ENCODE measurements around the gene SCN11A. TPM values are rescaled to one million over a fixed set of nuclear protein-coding genes. Genes with fewer than 3 reads are reported as not detected.

SCN11A gene
- total and polyA plus RNA-seq, 9 of the 15 experiments (the other 6 are each of a cell fraction or from before 2014, with no cell fraction given): 0.01 to 0.05 (median 0.04) TPM; not detected in 6

GRCh38 chr3:39051649-39052561 lies at the start of gene SCN11A, which contains the start of gene WDR48 (continued):
- TF ChIP-seq LARP7 (IDR thresholded peaks at IDR 0.05) (no peak), CBX2 (IDR thresholded peaks at IDR 0.05; ENCODE audit: insufficient read depth, low read length, poor library complexity, severe bottlenecking) (no peak), ZNF512 (tag; IDR thresholded peaks at IDR 0.05) (no peak), COPS2 (conservative IDR thresholded peaks at IDR 0.05) (no peak), KLF10 (CRISPR knock-in tag; IDR thresholded peaks at IDR 0.05) (0 out of 2 replicates have a peak, but pooled peaks have one; percentile 25), TFAP4 (CRISPR knock-in tag; IDR thresholded peaks at IDR 0.05; ENCODE audit: borderline replicate concordance) (peak; percentile 80; the same call in 1 of the 2 replicates), ZNF830 (CRISPR knock-in tag; IDR thresholded peaks at IDR 0.05) (no peak), XRCC3 (IDR thresholded peaks at IDR 0.05) (no peak), ZNF764 (CRISPR knock-in tag; IDR thresholded peaks at IDR 0.05; ENCODE audit: low read depth) (no peak), MIER1 (IDR thresholded peaks at IDR 0.05; ENCODE audit: low read depth) (peak; percentile 74; the same call in 1 of the 2 replicates), ZFP91 (CRISPR knock-in tag; IDR thresholded peaks at IDR 0.05) (no peak), POLR2A (conservative IDR thresholded peaks at IDR 0.05) (peak; percentile 97), ZNF384 (IDR thresholded peaks at IDR 0.05; ENCODE audit: low read depth, low read length) (no peak)
- TF ChIP-seq, protein P1, sequence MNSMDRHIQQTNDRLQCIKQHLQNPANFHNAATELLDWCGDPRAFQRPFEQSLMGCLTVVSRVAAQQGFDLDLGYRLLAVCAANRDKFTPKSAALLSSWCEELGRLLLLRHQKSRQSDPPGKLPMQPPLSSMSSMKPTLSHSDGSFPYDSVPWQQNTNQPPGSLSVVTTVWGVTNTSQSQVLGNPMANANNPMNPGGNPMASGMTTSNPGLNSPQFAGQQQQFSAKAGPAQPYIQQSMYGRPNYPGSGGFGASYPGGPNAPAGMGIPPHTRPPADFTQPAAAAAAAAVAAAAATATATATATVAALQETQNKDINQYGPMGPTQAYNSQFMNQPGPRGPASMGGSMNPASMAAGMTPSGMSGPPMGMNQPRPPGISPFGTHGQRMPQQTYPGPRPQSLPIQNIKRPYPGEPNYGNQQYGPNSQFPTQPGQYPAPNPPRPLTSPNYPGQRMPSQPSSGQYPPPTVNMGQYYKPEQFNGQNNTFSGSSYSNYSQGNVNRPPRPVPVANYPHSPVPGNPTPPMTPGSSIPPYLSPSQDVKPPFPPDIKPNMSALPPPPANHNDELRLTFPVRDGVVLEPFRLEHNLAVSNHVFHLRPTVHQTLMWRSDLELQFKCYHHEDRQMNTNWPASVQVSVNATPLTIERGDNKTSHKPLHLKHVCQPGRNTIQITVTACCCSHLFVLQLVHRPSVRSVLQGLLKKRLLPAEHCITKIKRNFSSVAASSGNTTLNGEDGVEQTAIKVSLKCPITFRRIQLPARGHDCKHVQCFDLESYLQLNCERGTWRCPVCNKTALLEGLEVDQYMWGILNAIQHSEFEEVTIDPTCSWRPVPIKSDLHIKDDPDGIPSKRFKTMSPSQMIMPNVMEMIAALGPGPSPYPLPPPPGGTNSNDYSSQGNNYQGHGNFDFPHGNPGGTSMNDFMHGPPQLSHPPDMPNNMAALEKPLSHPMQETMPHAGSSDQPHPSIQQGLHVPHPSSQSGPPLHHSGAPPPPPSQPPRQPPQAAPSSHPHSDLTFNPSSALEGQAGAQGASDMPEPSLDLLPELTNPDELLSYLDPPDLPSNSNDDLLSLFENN (IDR thresholded peaks at IDR 0.05; ENCODE audit: low read depth in 2 of 2, low read length in 2 of 2): peak in 1 of 2 experiments; percentile 56; a peak in 1 of 4 replicates
- TF ChIP-seq, protein P2, sequence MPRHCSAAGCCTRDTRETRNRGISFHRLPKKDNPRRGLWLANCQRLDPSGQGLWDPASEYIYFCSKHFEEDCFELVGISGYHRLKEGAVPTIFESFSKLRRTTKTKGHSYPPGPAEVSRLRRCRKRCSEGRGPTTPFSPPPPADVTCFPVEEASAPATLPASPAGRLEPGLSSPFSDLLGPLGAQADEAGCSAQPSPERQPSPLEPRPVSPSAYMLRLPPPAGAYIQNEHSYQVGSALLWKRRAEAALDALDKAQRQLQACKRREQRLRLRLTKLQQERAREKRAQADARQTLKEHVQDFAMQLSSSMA (CRISPR knock-in tag; IDR thresholded peaks at IDR 0.05): no peak
- TF ChIP-seq, protein P3, sequence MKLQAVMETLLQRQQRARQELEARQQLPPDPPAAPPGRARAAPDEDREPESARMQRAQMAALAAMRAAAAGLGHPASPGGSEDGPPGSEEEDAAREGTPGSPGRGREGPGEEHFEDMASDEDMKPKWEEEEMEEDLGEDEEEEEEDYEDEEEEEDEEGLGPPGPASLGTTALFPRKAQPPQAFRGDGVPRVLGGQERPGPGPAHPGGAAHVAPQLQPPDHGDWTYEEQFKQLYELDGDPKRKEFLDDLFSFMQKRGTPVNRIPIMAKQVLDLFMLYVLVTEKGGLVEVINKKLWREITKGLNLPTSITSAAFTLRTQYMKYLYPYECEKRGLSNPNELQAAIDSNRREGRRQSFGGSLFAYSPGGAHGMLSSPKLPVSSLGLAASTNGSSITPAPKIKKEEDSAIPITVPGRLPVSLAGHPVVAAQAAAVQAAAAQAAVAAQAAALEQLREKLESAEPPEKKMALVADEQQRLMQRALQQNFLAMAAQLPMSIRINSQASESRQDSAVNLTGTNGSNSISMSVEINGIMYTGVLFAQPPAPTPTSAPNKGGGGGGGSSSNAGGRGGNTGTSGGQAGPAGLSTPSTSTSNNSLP (IDR thresholded peaks at IDR 0.05; ENCODE audit: borderline replicate concordance, low read depth, low read length): no peak
